ENCODE data around the gene CDADC1.

DNA sequence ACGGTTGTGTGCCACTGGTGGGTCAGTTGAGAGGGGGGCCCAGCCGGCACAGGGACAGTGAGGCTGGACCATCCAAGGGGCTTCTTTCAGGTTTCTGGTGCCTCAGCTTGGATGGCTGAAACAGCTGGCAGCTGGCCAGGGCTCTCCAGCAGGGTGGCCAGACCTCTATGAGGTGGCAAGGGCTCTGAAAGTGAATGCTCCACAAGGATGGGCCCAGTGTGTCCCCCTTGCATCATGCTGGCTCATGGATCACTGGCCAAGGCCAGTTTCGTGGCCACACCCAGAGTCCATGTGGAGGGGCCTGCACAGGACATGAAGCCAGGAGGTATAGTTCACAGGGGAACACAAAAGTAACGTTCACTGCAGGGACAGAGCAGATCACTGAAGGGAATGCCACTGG is 49.6 kb downstream of the CDADC1 start:
- TF ChIP-seq, protein P1, sequence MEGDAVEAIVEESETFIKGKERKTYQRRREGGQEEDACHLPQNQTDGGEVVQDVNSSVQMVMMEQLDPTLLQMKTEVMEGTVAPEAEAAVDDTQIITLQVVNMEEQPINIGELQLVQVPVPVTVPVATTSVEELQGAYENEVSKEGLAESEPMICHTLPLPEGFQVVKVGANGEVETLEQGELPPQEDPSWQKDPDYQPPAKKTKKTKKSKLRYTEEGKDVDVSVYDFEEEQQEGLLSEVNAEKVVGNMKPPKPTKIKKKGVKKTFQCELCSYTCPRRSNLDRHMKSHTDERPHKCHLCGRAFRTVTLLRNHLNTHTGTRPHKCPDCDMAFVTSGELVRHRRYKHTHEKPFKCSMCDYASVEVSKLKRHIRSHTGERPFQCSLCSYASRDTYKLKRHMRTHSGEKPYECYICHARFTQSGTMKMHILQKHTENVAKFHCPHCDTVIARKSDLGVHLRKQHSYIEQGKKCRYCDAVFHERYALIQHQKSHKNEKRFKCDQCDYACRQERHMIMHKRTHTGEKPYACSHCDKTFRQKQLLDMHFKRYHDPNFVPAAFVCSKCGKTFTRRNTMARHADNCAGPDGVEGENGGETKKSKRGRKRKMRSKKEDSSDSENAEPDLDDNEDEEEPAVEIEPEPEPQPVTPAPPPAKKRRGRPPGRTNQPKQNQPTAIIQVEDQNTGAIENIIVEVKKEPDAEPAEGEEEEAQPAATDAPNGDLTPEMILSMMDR (IDR thresholded peaks at IDR 0.05; ENCODE audit: insufficient read depth, low read length): no peak
- TF ChIP-seq GABPA (IDR thresholded peaks at IDR 0.05; ENCODE audit: low read depth) (no peak), POLR2AphosphoS5 (IDR thresholded peaks at IDR 0.05; ENCODE audit: low read depth) (no peak)
- TF ChIP-seq, protein P2, sequence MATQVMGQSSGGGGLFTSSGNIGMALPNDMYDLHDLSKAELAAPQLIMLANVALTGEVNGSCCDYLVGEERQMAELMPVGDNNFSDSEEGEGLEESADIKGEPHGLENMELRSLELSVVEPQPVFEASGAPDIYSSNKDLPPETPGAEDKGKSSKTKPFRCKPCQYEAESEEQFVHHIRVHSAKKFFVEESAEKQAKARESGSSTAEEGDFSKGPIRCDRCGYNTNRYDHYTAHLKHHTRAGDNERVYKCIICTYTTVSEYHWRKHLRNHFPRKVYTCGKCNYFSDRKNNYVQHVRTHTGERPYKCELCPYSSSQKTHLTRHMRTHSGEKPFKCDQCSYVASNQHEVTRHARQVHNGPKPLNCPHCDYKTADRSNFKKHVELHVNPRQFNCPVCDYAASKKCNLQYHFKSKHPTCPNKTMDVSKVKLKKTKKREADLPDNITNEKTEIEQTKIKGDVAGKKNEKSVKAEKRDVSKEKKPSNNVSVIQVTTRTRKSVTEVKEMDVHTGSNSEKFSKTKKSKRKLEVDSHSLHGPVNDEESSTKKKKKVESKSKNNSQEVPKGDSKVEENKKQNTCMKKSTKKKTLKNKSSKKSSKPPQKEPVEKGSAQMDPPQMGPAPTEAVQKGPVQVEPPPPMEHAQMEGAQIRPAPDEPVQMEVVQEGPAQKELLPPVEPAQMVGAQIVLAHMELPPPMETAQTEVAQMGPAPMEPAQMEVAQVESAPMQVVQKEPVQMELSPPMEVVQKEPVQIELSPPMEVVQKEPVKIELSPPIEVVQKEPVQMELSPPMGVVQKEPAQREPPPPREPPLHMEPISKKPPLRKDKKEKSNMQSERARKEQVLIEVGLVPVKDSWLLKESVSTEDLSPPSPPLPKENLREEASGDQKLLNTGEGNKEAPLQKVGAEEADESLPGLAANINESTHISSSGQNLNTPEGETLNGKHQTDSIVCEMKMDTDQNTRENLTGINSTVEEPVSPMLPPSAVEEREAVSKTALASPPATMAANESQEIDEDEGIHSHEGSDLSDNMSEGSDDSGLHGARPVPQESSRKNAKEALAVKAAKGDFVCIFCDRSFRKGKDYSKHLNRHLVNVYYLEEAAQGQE (IDR thresholded peaks at IDR 0.05; ENCODE audit: insufficient replicate concordance, low read depth): no peak
